Neural cell (in vitro differentiated cells): ENCODE results near the gene DNASE1L2. TPM values are rescaled to one million over a fixed set of nuclear protein-coding genes. Genes with fewer than 3 reads are reported as not detected.

Experiments
- H2AFZ ChIP-seq: fragments of 200-600, 300-800 bp; sonication (generic), shearing (Covaris generic); 2 replicates; pipeline ENCODE4 v1.6.0; 2014; ENCODE audit warnings: low read depth, mild to moderate bottlenecking, antibody characterized with exemption, low read length, moderate library complexity
- H3F3A ChIP-seq: fragments of 200-600 bp; shearing (Covaris generic); 2 replicates; pipeline ENCODE4 v1.6.1; 2016; ENCODE audit warnings: mild to moderate bottlenecking, moderate library complexity, mixed read lengths, antibody characterized with exemption, low read length; ENCODE audit not compliant: insufficient read depth, poor library complexity, severe bottlenecking
- H3K27ac ChIP-seq: fragments of 200-600, 300-800 bp; sonication (generic), shearing (Covaris generic); 2 replicates; pipeline ENCODE4 v1.5.1; 2014; ENCODE audit warnings: mild to moderate bottlenecking, low read length, moderate library complexity
- H3K27me3 ChIP-seq: fragments of 300-800, 200-600 bp; sonication (generic), shearing (Covaris generic); 2 replicates; pipeline ENCODE4 v1.6.0; 2014; ENCODE audit warnings: mild to moderate bottlenecking, low read depth, low read length, moderate library complexity; ENCODE audit not compliant: insufficient read depth
- H3K36me3 ChIP-seq: fragments of 300-800, 200-600 bp; sonication (generic), shearing (Covaris generic); 2 replicates; pipeline ENCODE4 v1.5.1; 2014; ENCODE audit warnings: mild to moderate bottlenecking, antibody characterized with exemption, low read length, moderate library complexity; ENCODE audit not compliant: insufficient read depth
- H3K4me2 ChIP-seq: fragments of 300-800, 200-600 bp; sonication (generic), shearing (Covaris generic); 2 replicates; pipeline ENCODE4 v1.6.0; 2014; ENCODE audit warnings: mild to moderate bottlenecking, low read length
- H3K4me3 ChIP-seq: fragments of 300-800, 200-600 bp; sonication (generic), shearing (Covaris generic); 2 replicates; pipeline ENCODE4 v1.5.1; 2014; ENCODE audit warnings: mild to moderate bottlenecking, low read length, moderate library complexity
- H3K79me2 ChIP-seq: fragments of 200-600 bp; shearing (Covaris generic); replicated peaks from 2 replicates; pipeline ENCODE4 v1.6.0; 2014; ENCODE audit warnings: mild to moderate bottlenecking, low read length, moderate library complexity; ENCODE audit not compliant: insufficient read depth
- H3K9ac ChIP-seq: fragments of 300-800, 200-600 bp; sonication (generic), shearing (Covaris generic); 2 replicates; pipeline ENCODE4 v1.6.1; 2016; ENCODE audit warnings: mild to moderate bottlenecking, low read length, mixed read lengths
- H3K9me2 ChIP-seq: fragments of 200-600 bp; shearing (Covaris generic); 2 replicates; pipeline ENCODE4 v1.6.1; 2016; ENCODE audit warnings: mild to moderate bottlenecking, low read length, mixed read lengths; ENCODE audit not compliant: insufficient read depth
- H3K9me3 ChIP-seq: fragments of 200-600, 300-800 bp; sonication (generic), shearing (Covaris generic); 2 replicates; pipeline ENCODE4 v1.6.1; 2016; ENCODE audit warnings: mild to moderate bottlenecking, mixed run types, low read length, moderate library complexity, mixed read lengths
- H4K20me1 ChIP-seq: fragments of 200-600 bp; shearing (Covaris generic); 2 replicates; pipeline ENCODE4 v1.6.1; 2016; ENCODE audit warnings: mild to moderate bottlenecking, mixed run types; ENCODE audit not compliant: insufficient read depth
- EP300 ChIP-seq: fragments of 450-650 bp; conservative IDR thresholded peaks from 2 replicates; pipeline ENCODE4 v1.6.1; 2014; ENCODE audit warnings: antibody characterized with exemption, mild to moderate bottlenecking, moderate library complexity; ENCODE audit not compliant: poor library complexity, severe bottlenecking
- EZH2 ChIP-seq: fragments of 200-600, 300-800 bp; shearing (Covaris generic), sonication (generic); IDR thresholded peaks from 2 replicates; pipeline ENCODE4 v1.6.1; 2014; ENCODE audit warnings: antibody characterized with exemption, low read length, borderline replicate concordance, mild to moderate bottlenecking; ENCODE audit not compliant: insufficient read depth, poor library complexity, severe bottlenecking
- MXI1 ChIP-seq: fragments of 450-650 bp; conservative IDR thresholded peaks from 2 replicates; pipeline ENCODE4 v1.6.1; 2014; ENCODE audit warnings: antibody characterized with exemption, mild to moderate bottlenecking; ENCODE audit not compliant: poor library complexity, severe bottlenecking
- POLR2AphosphoS5 ChIP-seq: IDR thresholded peaks from 2 replicates; pipeline ENCODE4 v1.6.1; 2012
- RAD21 ChIP-seq: fragments of 450-650 bp; conservative IDR thresholded peaks from 2 replicates; pipeline ENCODE4 v1.6.1; 2014; ENCODE audit warnings: antibody characterized with exemption, mild to moderate bottlenecking, moderate library complexity
- SMC3 ChIP-seq: fragments of 450-650 bp; conservative IDR thresholded peaks from 2 replicates; pipeline ENCODE4 v1.6.1; 2014; ENCODE audit warnings: antibody characterized with exemption, mild to moderate bottlenecking, moderate library complexity; ENCODE audit not compliant: poor library complexity
- TAF1 ChIP-seq: IDR thresholded peaks from 2 replicates; pipeline ENCODE4 v1.6.1; 2012; ENCODE audit warnings: low read depth
- polyA plus RNA-seq: library from polyadenylated mRNA; depleted of rRNA; stranded (reverse); fragments of >200 nt; gene quantifications from 2 replicates; pipeline ENCODE4 v1.2.3, GENCODE V29; 2014
- TF ChIP-seq, protein P1 (sequence below): fragments of 450-650 bp; IDR thresholded peaks from 2 replicates; pipeline ENCODE4 v1.5.1; 2014; ENCODE audit warnings: antibody characterized with exemption, mild to moderate bottlenecking, moderate library complexity; ENCODE audit not compliant: poor library complexity, severe bottlenecking
- TF ChIP-seq, protein P2 (sequence below): IDR thresholded peaks from 2 replicates; pipeline ENCODE4 v1.6.1; 2012; ENCODE audit warnings: borderline replicate concordance

Gene DNASE1L2
- polyA plus RNA-seq, 1 donor from 2014 or later = 10.2 TPM

GRCh38 chr16:2243781-2244180, 7.5 kb downstream of the DNASE1L2 start:
- no peaks in the 10 kb centered on the region for H3F3A ChIP-seq
- no peaks in the 10 kb centered on the region for H4K20me1 ChIP-seq
- no peak overlapping the region for H3K4me2 ChIP-seq
- peaks cover 4% of the 10 kb centered on the region for H3K79me2 ChIP-seq
- TF ChIP-seq, protein P1, sequence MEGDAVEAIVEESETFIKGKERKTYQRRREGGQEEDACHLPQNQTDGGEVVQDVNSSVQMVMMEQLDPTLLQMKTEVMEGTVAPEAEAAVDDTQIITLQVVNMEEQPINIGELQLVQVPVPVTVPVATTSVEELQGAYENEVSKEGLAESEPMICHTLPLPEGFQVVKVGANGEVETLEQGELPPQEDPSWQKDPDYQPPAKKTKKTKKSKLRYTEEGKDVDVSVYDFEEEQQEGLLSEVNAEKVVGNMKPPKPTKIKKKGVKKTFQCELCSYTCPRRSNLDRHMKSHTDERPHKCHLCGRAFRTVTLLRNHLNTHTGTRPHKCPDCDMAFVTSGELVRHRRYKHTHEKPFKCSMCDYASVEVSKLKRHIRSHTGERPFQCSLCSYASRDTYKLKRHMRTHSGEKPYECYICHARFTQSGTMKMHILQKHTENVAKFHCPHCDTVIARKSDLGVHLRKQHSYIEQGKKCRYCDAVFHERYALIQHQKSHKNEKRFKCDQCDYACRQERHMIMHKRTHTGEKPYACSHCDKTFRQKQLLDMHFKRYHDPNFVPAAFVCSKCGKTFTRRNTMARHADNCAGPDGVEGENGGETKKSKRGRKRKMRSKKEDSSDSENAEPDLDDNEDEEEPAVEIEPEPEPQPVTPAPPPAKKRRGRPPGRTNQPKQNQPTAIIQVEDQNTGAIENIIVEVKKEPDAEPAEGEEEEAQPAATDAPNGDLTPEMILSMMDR = no peak
- TF ChIP-seq TAF1 = no peak
- TF ChIP-seq POLR2AphosphoS5 = no peak
- no peak for TF ChIP-seq EZH2
- no peak for TF ChIP-seq SMC3
- TF ChIP-seq, protein P2, sequence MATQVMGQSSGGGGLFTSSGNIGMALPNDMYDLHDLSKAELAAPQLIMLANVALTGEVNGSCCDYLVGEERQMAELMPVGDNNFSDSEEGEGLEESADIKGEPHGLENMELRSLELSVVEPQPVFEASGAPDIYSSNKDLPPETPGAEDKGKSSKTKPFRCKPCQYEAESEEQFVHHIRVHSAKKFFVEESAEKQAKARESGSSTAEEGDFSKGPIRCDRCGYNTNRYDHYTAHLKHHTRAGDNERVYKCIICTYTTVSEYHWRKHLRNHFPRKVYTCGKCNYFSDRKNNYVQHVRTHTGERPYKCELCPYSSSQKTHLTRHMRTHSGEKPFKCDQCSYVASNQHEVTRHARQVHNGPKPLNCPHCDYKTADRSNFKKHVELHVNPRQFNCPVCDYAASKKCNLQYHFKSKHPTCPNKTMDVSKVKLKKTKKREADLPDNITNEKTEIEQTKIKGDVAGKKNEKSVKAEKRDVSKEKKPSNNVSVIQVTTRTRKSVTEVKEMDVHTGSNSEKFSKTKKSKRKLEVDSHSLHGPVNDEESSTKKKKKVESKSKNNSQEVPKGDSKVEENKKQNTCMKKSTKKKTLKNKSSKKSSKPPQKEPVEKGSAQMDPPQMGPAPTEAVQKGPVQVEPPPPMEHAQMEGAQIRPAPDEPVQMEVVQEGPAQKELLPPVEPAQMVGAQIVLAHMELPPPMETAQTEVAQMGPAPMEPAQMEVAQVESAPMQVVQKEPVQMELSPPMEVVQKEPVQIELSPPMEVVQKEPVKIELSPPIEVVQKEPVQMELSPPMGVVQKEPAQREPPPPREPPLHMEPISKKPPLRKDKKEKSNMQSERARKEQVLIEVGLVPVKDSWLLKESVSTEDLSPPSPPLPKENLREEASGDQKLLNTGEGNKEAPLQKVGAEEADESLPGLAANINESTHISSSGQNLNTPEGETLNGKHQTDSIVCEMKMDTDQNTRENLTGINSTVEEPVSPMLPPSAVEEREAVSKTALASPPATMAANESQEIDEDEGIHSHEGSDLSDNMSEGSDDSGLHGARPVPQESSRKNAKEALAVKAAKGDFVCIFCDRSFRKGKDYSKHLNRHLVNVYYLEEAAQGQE = no peak
- no peak for TF ChIP-seq EP300
- TF ChIP-seq MXI1 = no peak
- TF ChIP-seq RAD21 = no peak
- H3K9me3 ChIP-seq = no peaks in the 10 kb centered on the region
- H3K27ac ChIP-seq = no peak overlapping the region
- H3K27me3 ChIP-seq = no peaks in the 10 kb centered on the region
- H3K9ac ChIP-seq = no peak overlapping the region
- H3K4me3 ChIP-seq = no peak overlapping the region
- no peak overlapping the region for H2AFZ ChIP-seq
- no peaks in the 10 kb centered on the region for H3K9me2 ChIP-seq
- no peaks in the 10 kb centered on the region for H3K36me3 ChIP-seq

- Histone ChIP-seq H3K4me2 (no peak overlapping the region), H3K27ac (no peak overlapping the region), H2AFZ (no peak overlapping the region), H3K36me3 (no peaks in the 10 kb centered on the region), H3K4me3 (no peak overlapping the region), H3K27me3 (no peaks in the 10 kb centered on the region), H3F3A (no peaks in the 10 kb centered on the region), H4K20me1 (no peaks in the 10 kb centered on the region), H3K9me3 (no peaks in the 10 kb centered on the region), H3K9ac (no peak overlapping the region), H3K9me2 (no peaks in the 10 kb centered on the region), H3K79me2 (peaks cover 4% of the 10 kb centered on the region)
- TF ChIP-seq RAD21 (no peak), EP300 (no peak), EZH2 (no peak), MXI1 (no peak), SMC3 (no peak), TAF1 (no peak), POLR2AphosphoS5 (no peak)
- TF ChIP-seq, protein P1 = no peak
- TF ChIP-seq, protein P2 = no peak
These were observed 8.1 kb downstream of the DNASE1L2 start for GRCh38 chr16:2244301-2244700.
